B cell (primary cell): ENCODE results near the gene ADGRV1. TPM values are rescaled to one million over a fixed set of nuclear protein-coding genes. Genes with fewer than 3 reads are reported as not detected.

ENCODE experiments used
- ATAC-seq: fragments of 200-7000 bp; cut with Tn5 transposase; one replicate; pipeline ENCODE4 v1.10.0; 2021; ENCODE audit warnings: low read depth, mild to moderate bottlenecking, moderate number of reproducible peaks, moderate library complexity
- CTCF ChIA-PET: fragments of 350-600 bp; sonication (Branson Sonifier 250); formaldehyde crosslinking; loops from one replicate; lab custom pipeline; 2021; ENCODE audit warnings: antibody characterized with exemption, inconsistent platforms; lab: Charles Lee
- POLR2A ChIA-PET: fragments of 350-600 bp; sonication (Branson Sonifier 250); formaldehyde crosslinking; loops from one replicate; lab custom pipeline; 2021; ENCODE audit warnings: antibody characterized with exemption; lab: Charles Lee
- DNase-seq: peaks from one replicate; pipeline ENCODE4 v3.0.0; 2013
- H2AFZ ChIP-seq: 2 replicates; pipeline ENCODE4 v1.6.1; 2012; ENCODE audit warnings: mild to moderate bottlenecking, low read depth, low read length; ENCODE audit not compliant: insufficient read depth, poor library complexity, severe bottlenecking
- H3K27ac ChIP-seq, 2 donors: 1 replicate in 1 of 2; 2 replicates in 1 of 2; pipeline ENCODE4 v1.5.1; 2012 to 2013; ENCODE audit warnings: low read length in 2 of 2, mild to moderate bottlenecking in 2 of 2, moderate library complexity in 1 of 2
- H3K27me3 ChIP-seq, 4 experiments: fragments of 200-600 bp in 1 of 4; sonication (generic) in 1 of 4; replicated peaks in 1 of 4; 1 replicate in 2 of 4; 2 replicates in 2 of 4; pipeline versions ENCODE4 v1.6.1 to v1.7.0; 2013 to 2016; ENCODE audit warnings: low read length in 3 of 4, mild to moderate bottlenecking in 2 of 4, mixed read lengths in 1 of 4, moderate library complexity in 1 of 4; ENCODE audit not compliant: insufficient read depth in 4 of 4, control insufficient read depth in 3 of 4; ENCODE audit errors: control extremely low read depth in 1 of 4
- H3K36me3 ChIP-seq, 2 experiments: replicated peaks in 1 of 2; 1 replicate in 1 of 2; 2 replicates in 1 of 2; pipeline versions ENCODE4 v1.6.1 to v1.7.1; 2013; ENCODE audit warnings: low read length in 1 of 2; ENCODE audit not compliant: insufficient read depth in 2 of 2, control insufficient read depth in 1 of 2; ENCODE audit errors: control extremely low read depth in 1 of 2, extremely low read depth in 1 of 2
- H3K4me1 ChIP-seq, 2 donors: fragments of 200-600 bp in 1 of 2; sonication (generic) in 1 of 2; 1 replicate in 1 of 2; 2 replicates in 1 of 2; pipeline versions ENCODE4 v1.5.1 to v1.6.1; 2013 to 2017; ENCODE audit warnings: low read length in 2 of 2; ENCODE audit not compliant: control insufficient read depth in 2 of 2, insufficient read depth in 2 of 2
- H3K4me2 ChIP-seq: replicated peaks from 2 replicates; pipeline ENCODE3; 2012; ENCODE audit warnings: mild to moderate bottlenecking, low read depth, low read length; ENCODE audit not compliant: poor library complexity, severe bottlenecking
- H3K4me3 ChIP-seq, 5 experiments: fragments of 200-600 bp in 1 of 5; sonication (generic) in 1 of 5; 1 replicate in 3 of 5; 2 replicates in 2 of 5; pipeline versions ENCODE4 v1.5.1 to v1.7.0; 2011 to 2016; ENCODE audit warnings: low read length in 4 of 5, mild to moderate bottlenecking in 4 of 5, low read depth in 2 of 5, control low read depth in 1 of 5, moderate library complexity in 1 of 5; ENCODE audit not compliant: insufficient read depth in 1 of 5; ENCODE audit errors: control extremely low read depth in 1 of 5, extremely low read depth in 1 of 5
- H3K79me2 ChIP-seq: fragments of 200-600 bp; sonication (generic); one replicate; pipeline ENCODE4 v1.6.0; 2016; ENCODE audit warnings: low read length; ENCODE audit not compliant: control insufficient read depth, insufficient read depth
- H3K9ac ChIP-seq: fragments of 200-600 bp; sonication (generic); 2 replicates; pipeline ENCODE4 v1.6.1; 2017; ENCODE audit warnings: mild to moderate bottlenecking, low read length, moderate library complexity
- H3K9me3 ChIP-seq, 3 donors: one replicate each; pipeline versions ENCODE4 v1.6.1 to v1.7.1; 2013; ENCODE audit warnings: low read length in 2 of 3; ENCODE audit not compliant: control insufficient read depth in 2 of 3, insufficient read depth in 1 of 3; ENCODE audit errors: control extremely low read depth in 1 of 3
- H4K20me1 ChIP-seq: 2 replicates; pipeline ENCODE4 v1.6.0; 2012; ENCODE audit warnings: mild to moderate bottlenecking, low read length; ENCODE audit not compliant: insufficient read depth, control insufficient read depth, poor library complexity, severe bottlenecking
- H3K27ac Mint-ChIP-seq: one replicate; pipeline ENCODE4 v1.8.0; 2021; ENCODE audit warnings: mixed read lengths
- H3K27me3 Mint-ChIP-seq: one replicate; pipeline ENCODE4 v1.8.0; 2021; ENCODE audit warnings: mixed read lengths
- H3K4me1 Mint-ChIP-seq: one replicate; pipeline ENCODE4 v1.8.0; 2021; ENCODE audit warnings: mixed read lengths
- H3K4me3 Mint-ChIP-seq: one replicate; pipeline ENCODE4 v1.8.0; 2021; ENCODE audit warnings: mixed read lengths
- H3K9me3 Mint-ChIP-seq: one replicate; pipeline ENCODE4 v1.8.0; 2022; ENCODE audit warnings: mixed read lengths; ENCODE audit not compliant: insufficient read depth
- EZH2 ChIP-seq: IDR thresholded peaks from 2 replicates; pipeline ENCODE4 v1.6.1; 2012; ENCODE audit warnings: borderline replicate concordance, low read depth, mild to moderate bottlenecking, moderate library complexity, low read length; ENCODE audit not compliant: insufficient read depth, poor library complexity, severe bottlenecking
- WGBS: methylation state at CpG from one replicate; pipeline ENCODE4 v1.1.5; 2013; ENCODE audit warnings: missing lambda C conversion rate; ENCODE audit not compliant: insufficient coverage; 5-methylcytosine and 5-hydroxymethylcytosine counted together
- intact Hi-C: fragments of 100-400 bp; cut with micrococcal nuclease; formaldehyde crosslinking; loops from one replicate; pipeline ENCODE4 v1.10.0; 2022
- polyA plus RNA-seq: library from polyadenylated mRNA; depleted of rRNA; stranded (reverse); fragments of >200 nt; gene quantifications from 2 replicates; pipeline ENCODE4 v1.2.3, GENCODE V29; 2012
- total RNA-seq, 2 donors: library from RNA; stranded (reverse); fragments of 120-200 nt in 1 of 2; gene quantifications; 1 replicate in 1 of 2; 2 replicates in 1 of 2; pipeline versions ENCODE4 v1.2.3 to v1.2.4, GENCODE V29; 2013 to 2022
- TF ChIP-seq, protein P1 (sequence below): fragments of 200-600 bp; IDR thresholded peaks from one replicate; pipeline ENCODE4 v1.8.0; 2022; ENCODE audit warnings: antibody characterized with exemption, mild to moderate bottlenecking

ADGRV1 gene
- total and polyA plus RNA-seq, 2 donors (not counting 1 experiment from before 2014, with no cell fraction given) = 0.07 TPM; not detected in 1

DNA sequence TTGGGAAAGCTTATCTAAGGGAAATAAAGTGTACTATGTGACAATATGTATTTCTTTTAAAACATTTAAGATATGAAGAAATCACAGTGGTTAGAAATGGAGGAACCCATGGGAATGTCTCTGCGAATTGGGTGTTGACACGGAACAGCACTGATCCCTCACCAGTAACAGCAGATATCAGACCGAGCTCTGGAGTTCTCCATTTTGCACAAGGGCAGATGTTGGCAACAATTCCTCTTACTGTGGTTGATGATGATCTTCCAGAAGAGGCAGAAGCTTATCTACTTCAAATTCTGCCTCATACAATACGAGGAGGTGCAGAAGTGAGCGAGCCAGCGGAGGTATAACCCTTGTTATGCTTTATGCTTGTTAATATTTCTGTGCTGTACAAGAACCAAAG is 69.9 kb downstream of the ADGRV1 start:
- no peaks in the 10 kb centered on the region for H3K9me3 Mint-ChIP-seq
- H3K4me3 Mint-ChIP-seq = no peak overlapping the region
- no CpG with 5 or more reads among the region's 6 CpGs for WGBS
- no peaks in the 10 kb centered on the region for H3K9me3 ChIP-seq
- no peaks in the 10 kb centered on the region for H3K79me2 ChIP-seq
- H3K4me3 ChIP-seq = no peak overlapping the region
- peaks cover 0 to 2% (median 0%) of the 10 kb centered on the region in 4 experiments for H3K27me3 ChIP-seq
- peaks cover 11% of the 10 kb centered on the region for H3K27me3 Mint-ChIP-seq
- POLR2A ChIA-PET = no interaction called here
- TF ChIP-seq, protein P1, sequence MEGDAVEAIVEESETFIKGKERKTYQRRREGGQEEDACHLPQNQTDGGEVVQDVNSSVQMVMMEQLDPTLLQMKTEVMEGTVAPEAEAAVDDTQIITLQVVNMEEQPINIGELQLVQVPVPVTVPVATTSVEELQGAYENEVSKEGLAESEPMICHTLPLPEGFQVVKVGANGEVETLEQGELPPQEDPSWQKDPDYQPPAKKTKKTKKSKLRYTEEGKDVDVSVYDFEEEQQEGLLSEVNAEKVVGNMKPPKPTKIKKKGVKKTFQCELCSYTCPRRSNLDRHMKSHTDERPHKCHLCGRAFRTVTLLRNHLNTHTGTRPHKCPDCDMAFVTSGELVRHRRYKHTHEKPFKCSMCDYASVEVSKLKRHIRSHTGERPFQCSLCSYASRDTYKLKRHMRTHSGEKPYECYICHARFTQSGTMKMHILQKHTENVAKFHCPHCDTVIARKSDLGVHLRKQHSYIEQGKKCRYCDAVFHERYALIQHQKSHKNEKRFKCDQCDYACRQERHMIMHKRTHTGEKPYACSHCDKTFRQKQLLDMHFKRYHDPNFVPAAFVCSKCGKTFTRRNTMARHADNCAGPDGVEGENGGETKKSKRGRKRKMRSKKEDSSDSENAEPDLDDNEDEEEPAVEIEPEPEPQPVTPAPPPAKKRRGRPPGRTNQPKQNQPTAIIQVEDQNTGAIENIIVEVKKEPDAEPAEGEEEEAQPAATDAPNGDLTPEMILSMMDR = no peak
- TF ChIP-seq EZH2 = no peak
- H3K9ac ChIP-seq = no peak overlapping the region
- no peak overlapping the region for H2AFZ ChIP-seq
- no peak overlapping the region for H3K27ac Mint-ChIP-seq
- H3K27ac ChIP-seq = no peak overlapping the region
- intact Hi-C loops = no loop called here
- H4K20me1 ChIP-seq = no peaks in the 10 kb centered on the region
- ATAC-seq (no peak), DNase-seq (no peak)
- H3K4me2 ChIP-seq = no peak overlapping the region
- no peaks in the 10 kb centered on the region for H3K4me1 Mint-ChIP-seq
- CTCF ChIA-PET = no interaction called here
- H3K36me3 ChIP-seq = no peaks in the 10 kb centered on the region
- no peaks in the 10 kb centered on the region for H3K4me1 ChIP-seq

DNA sequence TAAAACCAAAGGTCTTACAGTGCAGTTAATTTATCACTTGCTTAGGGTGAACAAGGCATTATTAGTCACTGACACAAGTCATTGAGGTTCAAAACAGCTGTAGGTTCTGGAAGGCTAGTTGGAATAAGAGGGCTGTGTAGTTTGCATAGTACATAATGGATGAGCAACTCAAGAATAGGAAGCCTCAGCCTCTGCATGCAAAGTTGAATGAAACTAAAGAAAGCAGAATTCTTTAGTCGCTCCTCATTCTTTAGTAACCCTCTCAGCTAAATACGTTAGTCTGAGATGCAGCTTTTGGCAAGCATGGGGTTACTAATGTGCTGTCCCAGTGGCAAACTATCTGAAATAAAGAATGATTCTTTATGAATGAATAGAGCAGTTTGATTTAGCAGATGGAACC is 74.2 kb downstream of the ADGRV1 start:
- Histone ChIP-seq H3K27me3 (peaks cover 0 to 3% (median 0%) of the 10 kb centered on the region in 4 experiments), H3K79me2 (no peaks in the 10 kb centered on the region), H3K4me3 (no peak overlapping the region), H3K27ac (no peak overlapping the region), H2AFZ (no peak overlapping the region), H3K9ac (no peak overlapping the region), H3K4me2 (no peak overlapping the region), H3K9me3 (no peaks in the 10 kb centered on the region), H3K36me3 (no peaks in the 10 kb centered on the region), H4K20me1 (no peaks in the 10 kb centered on the region), H3K4me1 (no peaks in the 10 kb centered on the region)
- CTCF ChIA-PET = no interaction called here
- no peaks in the 10 kb centered on the region for H3K4me1 Mint-ChIP-seq
- H3K27me3 Mint-ChIP-seq = peaks cover 18% of the 10 kb centered on the region
- no peak for DNase-seq
- 100% methylated on average over 1 of the region's 2 CpGs for WGBS
- TF ChIP-seq EZH2 = no peak
- TF ChIP-seq, protein P1 = no peak
- no peak for ATAC-seq
- no peak overlapping the region for H3K4me3 Mint-ChIP-seq
- H3K9me3 Mint-ChIP-seq = no peaks in the 10 kb centered on the region
- H3K27ac Mint-ChIP-seq = no peak overlapping the region
- POLR2A ChIA-PET = no interaction called here
- intact Hi-C loops = no loop called here
